SK-N-SH (cell line): ENCODE data around the gene DCHS1. TPM values are rescaled to one million over a fixed set of nuclear protein-coding genes. Genes with fewer than 3 reads are reported as not detected.
A peak's percentile ranks its signal among the peaks of the same experiment; 100 is the strongest.

Source experiments
- CTCF ChIA-PET: fragments of 300-600, 350-600 bp; formaldehyde crosslinking; extraction: SDS; loops from one replicate; lab custom pipeline; 2021; lab: Yijun Ruan, JAX
- POLR2A ChIA-PET: fragments of 350-600 bp; sonication (Branson Sonifier 250); formaldehyde crosslinking; extraction: SDS; loops from one replicate; lab custom pipeline; 2020; ENCODE audit warnings: antibody characterized with exemption, inconsistent platforms; lab: Yijun Ruan, JAX
- DNase-seq: peaks from one replicate; pipeline ENCODE4 v3.0.0; 2012
- H2AFZ ChIP-seq: fragments of 200-600 bp; sonication (generic); 2 replicates; pipeline ENCODE4 v1.8.1; 2016; ENCODE audit warnings: antibody characterized with exemption, mild to moderate bottlenecking, low read depth
- H3F3A ChIP-seq: fragments of 200-600 bp; sonication (generic); replicated peaks from 2 replicates; pipeline ENCODE3; 2016; ENCODE audit warnings: antibody characterized with exemption, mild to moderate bottlenecking; ENCODE audit not compliant: insufficient read depth
- H3K27ac ChIP-seq, 2 experiments: fragments of 200-500 bp in 1 of 2; fragments of 200-600 bp in 1 of 2; sonication (Bioruptor generic) in 1 of 2; sonication (generic), shearing (Covaris generic) in 1 of 2; 2 replicates each; pipeline versions ENCODE4 v1.5.1 to v1.6.1; 2014 to 2016; ENCODE audit warnings: low read depth in 2 of 2, inconsistent platforms in 1 of 2, low read length in 1 of 2, mild to moderate bottlenecking in 1 of 2, mixed read lengths in 1 of 2
- H3K27me3 ChIP-seq: fragments of 200-600 bp; sonication (generic), shearing (Covaris generic); 2 replicates; pipeline ENCODE4 v1.6.1; 2016; ENCODE audit warnings: mixed run types; ENCODE audit not compliant: insufficient read depth
- H3K36me3 ChIP-seq, 2 experiments: fragments of 200-500 bp in 1 of 2; fragments of 200-600 bp in 1 of 2; sonication (Bioruptor generic) in 1 of 2; sonication (generic) in 1 of 2; replicated peaks in 1 of 2; 2 replicates each; pipeline versions ENCODE3 to v1.5.1; 2014 to 2016; ENCODE audit warnings: low read length in 1 of 2, mild to moderate bottlenecking in 1 of 2; ENCODE audit not compliant: insufficient read depth in 2 of 2, control insufficient read depth in 1 of 2
- H3K4me1 ChIP-seq, 2 experiments: fragments of 200-500 bp in 1 of 2; fragments of 200-600 bp in 1 of 2; sonication (Bioruptor generic) in 1 of 2; sonication (generic), shearing (Covaris generic) in 1 of 2; 2 replicates each; pipeline versions ENCODE4 v1.5.1 to v1.6.1; 2014 to 2016; ENCODE audit warnings: low read depth in 1 of 2, low read length in 1 of 2, mixed run types in 1 of 2; ENCODE audit not compliant: insufficient read depth in 2 of 2, control insufficient read depth in 1 of 2
- H3K4me2 ChIP-seq: fragments of 200-600 bp; sonication (generic), shearing (Covaris generic); 2 replicates; pipeline ENCODE4 v1.6.1; 2017; ENCODE audit warnings: mixed run types
- H3K4me3 ChIP-seq, 2 experiments: fragments of 200-500 bp in 1 of 2; fragments of 200-600 bp in 1 of 2; sonication (Bioruptor generic) in 1 of 2; sonication (generic), shearing (Covaris generic) in 1 of 2; 2 replicates each; pipeline versions ENCODE4 v1.5.1 to v1.8.1; 2014 to 2016; ENCODE audit warnings: low read depth in 2 of 2, inconsistent platforms in 1 of 2, low read length in 1 of 2, mild to moderate bottlenecking in 1 of 2, mixed read lengths in 1 of 2, moderate library complexity in 1 of 2
- H3K79me2 ChIP-seq: fragments of 200-600 bp; sonication (generic); 2 replicates; pipeline ENCODE4 v1.8.1; 2017; ENCODE audit warnings: mild to moderate bottlenecking; ENCODE audit not compliant: insufficient read depth
- H3K9ac ChIP-seq: fragments of 200-600 bp; sonication (generic); 2 replicates; pipeline ENCODE4 v1.6.1; 2017; ENCODE audit warnings: mixed run types
- H3K9me2 ChIP-seq: fragments of 200-600 bp; sonication (generic); 2 replicates; pipeline ENCODE4 v1.6.1; 2017; ENCODE audit warnings: mixed run types
- H3K9me3 ChIP-seq: fragments of 200-600 bp; sonication (generic); 2 replicates; pipeline ENCODE4 v1.6.1; 2017; ENCODE audit warnings: mixed run types, mild to moderate bottlenecking, moderate library complexity
- H4K20me1 ChIP-seq: fragments of 200-600 bp; sonication (generic); 2 replicates; pipeline ENCODE4 v1.6.1; 2017; ENCODE audit warnings: mild to moderate bottlenecking, mixed run types; ENCODE audit not compliant: insufficient read depth
- CHD2 ChIP-seq: fragments of 150-350 bp; IDR thresholded peaks from 2 replicates; pipeline ENCODE4 v1.6.1; 2018; ENCODE audit warnings: low read length; ENCODE audit not compliant: partially characterized antibody
- ELF1 ChIP-seq: IDR thresholded peaks from 2 replicates; pipeline ENCODE4 v1.4.0; 2012
- EZH2phosphoT487 ChIP-seq: fragments of 200-600 bp; sonication (generic); IDR thresholded peaks from 2 replicates; pipeline ENCODE4 v1.6.1; 2017; ENCODE audit warnings: low read depth, mixed run types, mild to moderate bottlenecking, antibody characterized with exemption, moderate library complexity, borderline replicate concordance
- FOXM1 ChIP-seq: IDR thresholded peaks from 2 replicates; pipeline ENCODE4 v1.4.0; 2012; ENCODE audit warnings: low read depth, mild to moderate bottlenecking
- MAX ChIP-seq: IDR thresholded peaks from 2 replicates; pipeline ENCODE4 v1.4.0; 2012; ENCODE audit warnings: low read depth
- MXI1 ChIP-seq: IDR thresholded peaks from 2 replicates; pipeline ENCODE4 v1.6.1; 2012; ENCODE audit warnings: mild to moderate bottlenecking, low read depth, low read length, improper control_type of control experiment
- NFIC ChIP-seq: IDR thresholded peaks from 2 replicates; pipeline ENCODE4 v1.4.0; 2012; ENCODE audit warnings: borderline replicate concordance
- NRF1 ChIP-seq: IDR thresholded peaks from 2 replicates; pipeline ENCODE4 v1.6.1; 2012; ENCODE audit warnings: low read depth, mild to moderate bottlenecking, low read length
- RAD21 ChIP-seq: IDR thresholded peaks from 2 replicates; pipeline ENCODE4 v1.6.1; 2012; ENCODE audit warnings: mild to moderate bottlenecking, low read length
- RCOR1 ChIP-seq: fragments of 150-350 bp; IDR thresholded peaks from 2 replicates; pipeline ENCODE4 v1.6.1; 2017; ENCODE audit warnings: antibody characterized with exemption, low read length
- REST ChIP-seq: IDR thresholded peaks from 2 replicates; pipeline ENCODE4 v1.6.1; 2012; ENCODE audit warnings: mild to moderate bottlenecking, low read depth, low read length, moderate library complexity
- RFX5 ChIP-seq: IDR thresholded peaks from 2 replicates; pipeline ENCODE4 v1.6.1; 2012; ENCODE audit warnings: mild to moderate bottlenecking, improper control_type of control experiment, low read length
- RXRA ChIP-seq: IDR thresholded peaks from 2 replicates; pipeline ENCODE4 v1.4.0; 2012; ENCODE audit warnings: low read depth, mild to moderate bottlenecking, borderline replicate concordance
- SIN3A ChIP-seq: IDR thresholded peaks from 2 replicates; pipeline ENCODE4 v1.6.1; 2012; ENCODE audit warnings: low read depth, mild to moderate bottlenecking, low read length, moderate library complexity, borderline replicate concordance
- TAF1 ChIP-seq: IDR thresholded peaks from 2 replicates; pipeline ENCODE4 v1.6.1; 2012; ENCODE audit warnings: low read depth, mild to moderate bottlenecking, low read length, moderate library complexity, borderline replicate concordance
- USF1 ChIP-seq: IDR thresholded peaks from 2 replicates; pipeline ENCODE4 v1.4.0; 2012; ENCODE audit warnings: low read depth, borderline replicate concordance
- USF2 ChIP-seq: fragments of 150-350 bp; IDR thresholded peaks from 2 replicates; pipeline ENCODE4 v1.6.1; 2017; ENCODE audit warnings: antibody characterized with exemption, low read length, low read depth, borderline replicate concordance
- ZBTB33 ChIP-seq: IDR thresholded peaks from 2 replicates; pipeline ENCODE4 v1.4.0; 2012; ENCODE audit warnings: low read depth, borderline replicate concordance
- WGBS: methylation state at CpG from one replicate; pipeline ENCODE4 v1.1.6; 2017; ENCODE audit warnings: low lambda C conversion rate; 5-methylcytosine and 5-hydroxymethylcytosine counted together
- polyA plus RNA-seq, 3 experiments: library from polyadenylated mRNA; depleted of rRNA; stranded (reverse); fragments of >200 nt; gene quantifications; 2 replicates each; pipeline ENCODE4 v1.2.3, GENCODE V29; 2012

DCHS1 gene
- polyA plus RNA-seq, 1 of the 3 experiments (the other 2 are of a cell fraction), result 5.7 TPM

- TF ChIP-seq EZH2phosphoT487, result no peak
- TF ChIP-seq RXRA, result no peak
- no peak for TF ChIP-seq ZBTB33
- no peak for TF ChIP-seq USF2
Measured at GRCh38 chr11:6572215-6572614, 83.4 kb downstream of the DCHS1 start (continued).

- Histone ChIP-seq H3K79me2 (no peaks in the 10 kb centered on the region), H2AFZ (no peak overlapping the region), H3K9me2 (no peaks in the 10 kb centered on the region), H3K4me1 (peaks cover 10 to 17% of the 10 kb centered on the region in 2 experiments), H3K27ac (peak overlapping the region in 1 of 2 experiments; percentile 31; a peak in 2 of 4 replicates), H3K4me3 (no peak overlapping the region), H4K20me1 (no peaks in the 10 kb centered on the region; the same call in 1 of the 2 replicates), H3K36me3 (no peaks in the 10 kb centered on the region), H3K9ac (no peak overlapping the region), H3K4me2 (no peak overlapping the region), H3F3A (peaks cover 9% of the 10 kb centered on the region), H3K9me3 (no peaks in the 10 kb centered on the region), H3K27me3 (no peaks in the 10 kb centered on the region)
- CTCF ChIA-PET, result interaction anchor here (0.7 to 1.2 kb wide), 3 partner anchors 14 to 40 kb away, joined by 3 to 4 read pairs (median 3); no protein-coding TSS in a partner anchor
- TF ChIP-seq USF2 (no peak), NFIC (no peak), SIN3A (no peak), REST (no peak), FOXM1 (no peak), ZBTB33 (no peak), TAF1 (no peak), NRF1 (no peak), RFX5 (no peak), ELF1 (no peak), RCOR1 (no peak), RAD21 (no peak), MXI1 (no peak), USF1 (no peak), MAX (no peak), CHD2 (no peak)
- WGBS, result 93% methylated on average over 16 of the region's 22 CpGs
- DNase-seq, result no peak
- POLR2A ChIA-PET, result no interaction called here
Measured at GRCh38 chr11:6571434-6572008, 84.1 kb downstream of the DCHS1 start.
